ENCODE measurements around the gene RAB5B. TPM values are rescaled to one million over a fixed set of nuclear protein-coding genes. Genes with fewer than 3 reads are reported as not detected.
"Not testable (repeated sequence)": the region's sequence is repeated elsewhere in the genome, so short reads cannot be mapped to it uniquely, and the experiment has no call there.

The RAB5B gene
- total RNA-seq, 1 donor from 2014 or later: 51.4 TPM

- peak; percentile 66 for DNase-seq
Measured at GRCh38 chr12:55940065-55940732, 33.7 kb upstream of the RAB5B start.

DNA sequence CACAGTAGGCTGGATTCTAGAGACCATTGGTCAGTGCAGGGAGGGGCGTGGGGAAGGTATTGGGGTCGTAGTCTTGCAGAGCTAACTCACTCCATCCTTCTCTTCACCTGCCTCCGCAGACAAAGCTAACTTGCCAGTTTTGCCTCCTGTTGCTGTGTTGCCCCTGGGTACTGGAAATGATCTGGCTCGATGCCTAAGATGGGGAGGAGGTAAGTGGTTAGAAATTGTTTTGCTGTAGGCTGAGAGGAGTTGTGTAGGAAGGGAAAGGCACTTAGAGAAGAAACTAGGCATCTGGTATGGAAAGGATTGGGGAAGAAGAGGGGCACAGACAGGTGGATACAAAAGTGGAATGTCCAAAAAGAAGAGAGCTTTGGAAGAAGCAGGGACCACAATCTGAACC, 31.8 kb upstream of the RAB5B start:
- DNase-seq: no peak

DNA sequence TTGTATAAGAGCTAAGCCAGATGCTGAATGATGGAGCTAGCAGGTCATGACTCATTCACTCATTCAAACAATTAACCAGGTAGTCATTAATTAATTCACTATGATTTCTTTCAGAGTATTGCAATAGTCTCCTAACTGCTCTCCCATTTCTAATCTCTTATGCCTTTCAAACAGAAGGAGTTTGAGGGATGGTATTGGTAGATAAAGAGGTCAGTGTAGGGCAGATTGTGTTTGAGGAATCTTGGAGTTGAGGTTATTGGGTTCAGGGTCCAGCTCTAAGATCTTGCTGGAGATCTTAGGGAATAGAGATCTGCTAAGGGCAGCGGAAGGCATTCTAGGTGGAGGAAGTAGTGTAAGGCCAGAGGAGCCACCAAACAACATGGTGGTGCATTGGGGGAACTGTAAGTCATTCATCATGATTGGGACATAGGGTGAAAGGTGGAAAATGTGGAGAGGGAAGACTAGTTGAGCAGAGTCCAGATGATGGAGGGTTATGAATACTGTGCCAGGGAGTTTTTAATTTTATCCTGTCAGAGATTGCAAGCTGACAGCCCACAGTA, 31.2 kb upstream of the RAB5B start:
- DNase-seq: no peak

GRCh38 chr12:55946553-55946952, 27.3 kb upstream of the RAB5B start:
- DNase-seq: no peak

- DNase-seq: no peak
Measured at GRCh38 chr12:55955344-55955743, 18.5 kb upstream of the RAB5B start.

DNA sequence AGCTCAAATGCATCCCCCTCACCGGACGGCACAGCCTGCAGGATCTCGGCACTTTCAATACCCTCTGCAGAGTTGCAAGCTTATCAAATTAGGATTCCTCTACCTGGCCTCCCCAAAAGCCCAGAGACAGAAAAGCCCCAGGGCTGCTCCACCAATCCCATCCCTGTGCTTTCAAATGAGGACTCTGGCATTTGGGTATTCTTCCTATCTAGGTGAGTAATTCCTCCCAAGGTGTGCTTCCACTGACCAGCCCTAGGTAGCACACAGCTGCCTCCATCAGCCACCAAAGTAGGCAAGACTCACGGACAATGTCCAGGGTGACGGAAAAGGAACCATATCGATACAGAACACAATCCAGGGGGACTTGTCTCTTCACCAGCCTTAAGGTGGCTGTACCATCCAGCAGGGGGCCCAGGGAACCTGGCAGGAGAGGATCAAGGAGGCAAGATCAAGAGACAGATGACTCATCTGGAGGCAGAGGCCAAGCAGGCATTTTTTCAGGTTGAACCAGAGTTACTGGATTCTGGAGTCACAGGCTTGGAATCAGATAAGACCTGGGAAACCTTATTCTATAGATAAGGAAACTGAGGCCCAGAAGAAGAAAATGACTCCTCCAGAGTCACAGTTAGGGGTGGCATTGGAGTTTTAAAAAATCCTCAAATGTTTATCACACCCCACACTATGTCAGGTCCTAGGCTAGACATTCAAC, 17.9 kb upstream of the RAB5B start:
- no peak for DNase-seq

- no peak for DNase-seq
Measured at GRCh38 chr12:55957106-55957859, 16.6 kb upstream of the RAB5B start.

- no peak for DNase-seq
Measured at GRCh38 chr12:55963760-55964159, 10.1 kb upstream of the RAB5B start.

DNA sequence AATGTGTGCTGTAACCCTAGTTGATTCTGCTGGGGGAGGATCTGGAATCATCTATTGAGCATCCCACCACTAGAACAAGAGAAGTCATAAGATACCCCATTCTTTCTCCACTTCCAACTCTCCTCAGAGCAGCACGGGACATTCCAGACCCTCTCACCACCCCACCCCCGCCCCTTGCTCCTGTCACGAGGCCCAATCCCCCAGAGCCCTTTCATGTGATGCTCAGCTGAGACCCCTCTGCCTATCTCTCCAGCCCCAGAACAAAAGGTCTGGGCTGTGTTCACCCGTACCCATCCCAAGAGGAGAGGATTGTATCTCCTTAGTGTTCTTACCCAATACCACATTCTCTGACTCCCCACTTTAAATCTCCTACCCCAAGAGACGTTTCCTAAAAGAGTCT, 8.6 kb upstream of the RAB5B start:
- no peak for DNase-seq

- DNase-seq: peak; percentile 36
Measured at GRCh38 chr12:55965941-55966407, 7.9 kb upstream of the RAB5B start, which contains the start of gene PMEL. TSS of gene PMEL (minus strand) at chr12:55966042. CDS start at chr12:55966011, 31 bp downstream.

GRCh38 chr12:55966408-55967281, 7.2 kb upstream of the RAB5B start, which contains the start of gene CDK2:
TSS of gene CDK2 (plus strand) at chr12:55966830. CDS start at chr12:55967009, 179 bp downstream.
- DNase-seq: peak; percentile 88

DNA sequence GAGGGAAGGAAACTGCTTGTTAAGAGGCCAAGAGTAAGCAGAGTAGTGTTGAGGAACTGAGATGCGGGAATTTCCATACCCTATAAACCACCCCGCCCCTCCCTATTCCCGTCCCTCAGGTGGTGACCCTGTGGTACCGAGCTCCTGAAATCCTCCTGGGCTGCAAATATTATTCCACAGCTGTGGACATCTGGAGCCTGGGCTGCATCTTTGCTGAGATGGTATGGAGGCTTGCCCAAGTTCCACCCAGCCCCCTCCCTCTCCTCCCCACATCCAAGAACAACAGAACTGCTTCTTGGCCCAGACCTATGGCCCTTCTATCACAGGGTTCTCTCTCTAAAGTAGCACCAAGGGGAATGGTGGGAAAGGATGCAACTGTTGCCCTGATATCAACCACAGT, 4.5 kb upstream of the RAB5B start:
- DNase-seq: no peak

DNA sequence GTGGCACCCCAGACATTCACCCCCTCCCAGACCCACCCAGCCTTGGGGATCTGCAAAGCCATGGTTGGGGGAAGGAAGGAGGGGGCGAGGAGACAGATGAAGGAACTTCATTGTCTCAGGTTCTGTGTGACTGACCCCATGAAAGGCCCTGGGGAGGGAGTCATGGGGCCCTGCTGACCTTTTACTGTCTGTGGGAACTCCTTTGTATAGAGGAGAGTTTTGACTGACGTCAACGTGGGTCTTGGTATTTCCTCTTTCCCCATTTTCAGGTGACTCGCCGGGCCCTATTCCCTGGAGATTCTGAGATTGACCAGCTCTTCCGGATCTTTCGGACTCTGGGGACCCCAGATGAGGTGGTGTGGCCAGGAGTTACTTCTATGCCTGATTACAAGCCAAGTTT, 3.1 kb upstream of the RAB5B start:
- DNase-seq: no peak

DNA sequence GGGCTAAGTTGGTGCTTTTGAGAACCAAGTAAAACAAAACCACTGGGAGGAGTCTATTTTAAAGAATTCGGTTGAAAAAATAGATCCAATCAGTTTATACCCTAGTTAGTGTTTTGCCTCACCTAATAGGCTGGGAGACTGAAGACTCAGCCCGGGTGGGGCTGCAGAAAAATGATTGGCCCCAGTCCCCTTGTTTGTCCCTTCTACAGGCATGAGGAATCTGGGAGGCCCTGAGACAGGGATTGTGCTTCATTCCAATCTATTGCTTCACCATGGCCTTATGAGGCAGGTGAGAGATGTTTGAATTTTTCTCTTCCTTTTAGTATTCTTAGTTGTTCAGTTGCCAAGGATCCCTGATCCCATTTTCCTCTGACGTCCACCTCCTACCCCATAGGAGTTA, 1.8 kb upstream of the RAB5B start:
- DNase-seq: no peak

DNA sequence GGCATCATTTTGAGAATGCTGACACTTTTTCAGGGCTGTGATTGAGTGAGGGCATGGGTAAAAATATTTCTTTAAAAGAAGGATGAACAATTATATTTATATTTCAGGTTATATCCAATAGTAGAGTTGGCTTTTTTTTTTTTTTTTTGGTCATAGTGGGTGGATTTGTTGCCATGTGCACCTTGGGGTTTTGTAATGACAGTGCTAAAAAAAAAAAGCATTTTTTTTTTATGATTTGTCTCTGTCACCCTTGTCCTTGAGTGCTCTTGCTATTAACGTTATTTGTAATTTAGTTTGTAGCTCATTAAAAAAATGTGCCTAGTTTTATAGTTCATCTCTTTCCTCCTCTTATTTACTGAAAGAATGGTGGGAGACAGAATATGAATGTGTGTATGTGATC, 1.4 kb upstream of the RAB5B start:
- DNase-seq: no peak

GRCh38 chr12:55972911-55973598, 823 bp upstream of the RAB5B start:
- DNase-seq: peak; percentile 61

DNA sequence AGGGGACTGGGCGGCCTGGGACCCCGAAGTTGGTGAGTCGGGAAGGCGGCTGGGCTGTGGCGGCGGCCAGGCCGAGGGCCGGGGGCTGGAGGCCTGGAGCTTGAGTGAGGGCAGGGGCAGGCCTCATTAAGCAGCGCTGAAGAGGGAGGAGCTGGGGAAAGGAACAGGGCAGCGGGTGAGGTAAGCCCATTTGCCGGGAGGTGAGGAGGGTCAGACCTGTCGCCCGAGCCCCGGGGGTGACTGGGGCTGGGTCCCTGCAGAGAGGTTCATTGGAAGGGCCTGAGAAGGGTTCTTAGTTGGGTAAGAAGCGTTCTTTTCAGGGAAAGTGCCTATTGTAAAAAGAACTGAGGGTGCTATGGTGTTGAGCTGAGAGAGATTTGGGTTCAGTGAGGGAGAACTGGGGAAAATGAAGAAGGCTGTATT, 441 bp downstream of the RAB5B start:
- no peak for DNase-seq

DNA sequence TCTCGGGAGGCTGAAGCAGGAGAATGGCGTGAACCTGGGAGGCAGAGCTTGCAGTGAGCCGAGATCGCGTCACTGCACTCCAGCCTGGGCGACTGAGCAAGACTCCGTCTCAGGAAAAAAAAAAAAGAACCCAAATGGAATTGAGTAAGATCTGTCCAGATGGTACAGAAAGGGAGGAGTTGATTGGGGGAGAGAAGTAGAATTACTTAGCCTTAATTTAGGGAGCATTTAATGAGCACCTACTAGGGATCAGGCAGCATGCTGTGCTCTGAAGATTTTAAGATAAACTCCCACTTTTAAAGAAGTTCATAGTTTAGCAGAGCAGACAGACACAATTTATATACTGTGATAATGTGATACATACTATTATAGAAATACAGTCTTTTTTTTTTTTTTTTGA, 4.5 kb downstream of the RAB5B start:
- no peak for DNase-seq

DNA sequence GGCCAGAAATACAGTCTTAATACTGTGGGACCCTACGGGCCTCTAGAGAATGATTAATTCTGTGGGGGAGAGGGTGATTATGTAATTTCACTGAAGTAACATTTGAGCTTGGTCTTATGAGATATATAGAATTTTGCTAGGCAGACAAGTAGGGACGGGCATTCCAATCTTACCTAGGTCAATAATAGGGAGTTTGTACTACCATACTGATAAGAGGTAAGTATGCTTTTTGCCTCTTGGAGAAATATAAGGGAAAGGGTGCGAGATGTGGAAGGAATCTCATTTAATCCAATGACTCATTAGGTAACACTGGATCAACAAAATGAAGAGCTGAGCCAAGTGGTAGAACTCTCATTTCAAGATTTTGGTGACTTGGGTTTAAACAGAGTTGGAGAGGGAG, 5.2 kb downstream of the RAB5B start:
- DNase-seq: no peak

- not testable (repeated sequence) for DNase-seq
Measured at GRCh38 chr12:55981882-55982281, 8.0 kb downstream of the RAB5B start.

DNA sequence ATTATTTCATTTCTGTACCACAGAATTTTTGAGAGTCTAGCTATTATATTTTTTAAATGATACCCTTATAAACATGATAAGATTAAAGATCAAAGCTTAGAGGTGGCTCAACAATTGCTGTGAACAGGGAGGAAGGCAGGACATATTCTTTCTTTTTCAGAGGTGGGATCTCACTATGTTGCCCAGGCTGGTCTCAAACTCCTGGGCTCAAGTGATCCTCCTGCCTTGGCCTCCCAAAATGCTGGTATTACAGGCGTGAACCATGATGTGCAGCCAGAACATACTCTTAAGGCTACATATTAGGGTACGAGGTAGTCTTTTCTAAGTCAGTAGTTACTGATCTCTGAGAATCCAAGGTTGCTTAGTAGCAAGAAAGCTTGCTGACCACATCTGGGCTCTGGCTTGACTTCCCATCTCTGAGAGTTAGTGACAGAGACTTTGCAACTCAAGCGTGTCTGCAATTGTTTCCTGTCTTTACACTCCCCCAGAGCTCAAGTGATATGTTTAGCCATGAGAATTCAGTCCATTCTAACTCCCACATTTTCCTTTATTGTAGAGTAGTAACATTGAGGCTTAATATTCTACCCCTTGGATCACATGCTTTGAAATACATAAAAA, 8.6 kb downstream of the RAB5B start:
- DNase-seq: no peak
